ENCODE data around the gene CENPL.

The CENPL gene

GRCh38 chr1:173753830-173754229 lies 70.9 kb downstream of the CENPL start:
- DNase-seq = no peak
